ENCODE measurements around the gene MAP2K3. TPM values are rescaled to one million over a fixed set of nuclear protein-coding genes. Genes with fewer than 3 reads are reported as not detected.
A peak's percentile ranks its signal among the peaks of the same experiment; 100 is the strongest.

Gene MAP2K3
- polyA plus RNA-seq, 1 donor (not counting 4 experiments of a cell fraction or from before 2014, with no cell fraction given), result 22.4 TPM

DNA sequence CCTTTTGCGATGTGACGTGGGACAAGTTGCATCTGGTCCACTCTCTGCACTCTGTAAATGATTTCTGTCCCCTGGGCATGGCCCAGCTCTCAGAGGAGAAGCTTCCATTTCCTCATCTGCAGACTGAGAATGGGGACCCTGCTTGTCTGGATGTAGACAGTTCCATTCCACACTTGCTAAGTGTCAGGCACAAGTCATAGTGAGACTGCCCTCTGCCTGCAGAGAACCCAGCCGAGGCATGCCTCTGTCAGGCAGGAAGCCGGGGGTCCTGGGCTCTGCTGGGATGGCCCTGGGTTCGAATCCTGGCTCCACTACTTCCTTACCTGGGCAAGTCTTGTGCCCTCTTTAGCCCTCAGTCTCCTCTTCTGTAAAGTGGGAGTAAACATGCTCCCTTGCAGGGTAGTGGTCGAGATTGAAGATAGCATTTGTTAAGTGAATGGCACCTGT is 4.1 kb downstream of the MAP2K3 start:
- peaks cover 7% of the 10 kb centered on the region for H3K9me1 ChIP-seq (ENCODE audit: control insufficient read depth, extremely low read depth, insufficient read depth, low read length)
- DNase-seq (ENCODE audit: low read depth, low spot score), result no peak
- peaks cover 85% of the 10 kb centered on the region for H3K79me2 ChIP-seq (ENCODE audit: control insufficient read depth, insufficient read depth, low read length)
- no peaks in the 10 kb centered on the region for H3K27me3 ChIP-seq (ENCODE audit: control insufficient read depth, extremely low read depth, insufficient read depth, low read length)
- TF ChIP-seq CTCF (optimal IDR thresholded peaks at IDR 0.05 in 1 of 3, IDR thresholded peaks at IDR 0.05 in 1 of 3, conservative IDR thresholded peaks at IDR 0.05 in 1 of 3; ENCODE audit: extremely low read depth in 1 of 3, insufficient read depth in 2 of 3, low read length in 3 of 3), result peak in 1 of 3 experiments; percentile 55
- TF ChIP-seq EZH2 (IDR thresholded peaks at IDR 0.05; ENCODE audit: low read length), result no peak
- no peak overlapping the region for H3K4me3 ChIP-seq (ENCODE audit: control insufficient read depth in 2 of 3, extremely low read depth in 1 of 3, insufficient read depth in 2 of 3, low read depth in 1 of 3, low read length in 3 of 3)
- H3K9ac ChIP-seq (ENCODE audit: control insufficient read depth, extremely low read depth, insufficient read depth, low read length), result peak overlapping the region; percentile 60
- no peak overlapping the region for H2AFZ ChIP-seq (ENCODE audit: control insufficient read depth, low read length)
- peaks cover 10 to 13% of the 10 kb centered on the region in 2 experiments for H3K36me3 ChIP-seq (ENCODE audit: control insufficient read depth in 2 of 2, extremely low read depth in 1 of 2, insufficient read depth in 2 of 2, low read length in 2 of 2)
- H3K27ac ChIP-seq (ENCODE audit: control insufficient read depth, insufficient read depth, low read length), result peak overlapping the region; percentile 72
- H3K4me2 ChIP-seq (ENCODE audit: control insufficient read depth, extremely low read depth, insufficient read depth, low read depth, low read length), result peak overlapping the region; percentile 93
- peaks cover 43% of the 10 kb centered on the region for H3K4me1 ChIP-seq (ENCODE audit: control insufficient read depth, extremely low read depth, insufficient read depth, low read length)
- dilution Hi-C loops (cut with MboI; ENCODE audit: extremely low pct_ligation_motif_present, low sequenced_read_pairs), result no loop called here
- no peaks in the 10 kb centered on the region for H3K9me3 ChIP-seq (ENCODE audit: control insufficient read depth, low read depth, low read length)
- H4K20me1 ChIP-seq (ENCODE audit: control insufficient read depth, extremely low read depth, insufficient read depth, low read length), result peaks cover 12% of the 10 kb centered on the region
- FAIRE-seq, result no peak

- no peaks in the 10 kb centered on the region for H3K9me3 ChIP-seq (ENCODE audit: control insufficient read depth, low read depth, low read length)
- peaks cover 93% of the 10 kb centered on the region for H3K79me2 ChIP-seq (ENCODE audit: control insufficient read depth, insufficient read depth, low read length)
- TF ChIP-seq CTCF (optimal IDR thresholded peaks at IDR 0.05 in 1 of 3, IDR thresholded peaks at IDR 0.05 in 1 of 3, conservative IDR thresholded peaks at IDR 0.05 in 1 of 3; ENCODE audit: extremely low read depth in 1 of 3, insufficient read depth in 2 of 3, low read length in 3 of 3) (no peak), EZH2 (IDR thresholded peaks at IDR 0.05; ENCODE audit: low read length) (no peak)
- H3K9me1 ChIP-seq (ENCODE audit: control insufficient read depth, extremely low read depth, insufficient read depth, low read length), result peaks cover 7% of the 10 kb centered on the region
- H4K20me1 ChIP-seq (ENCODE audit: control insufficient read depth, extremely low read depth, insufficient read depth, low read length), result peaks cover 16% of the 10 kb centered on the region
- FAIRE-seq, result no peak
- no peak overlapping the region for H3K4me3 ChIP-seq (ENCODE audit: control insufficient read depth in 2 of 3, extremely low read depth in 1 of 3, insufficient read depth in 2 of 3, low read depth in 1 of 3, low read length in 3 of 3)
- dilution Hi-C loops (cut with MboI; ENCODE audit: extremely low pct_ligation_motif_present, low sequenced_read_pairs), result no loop called here
- no peak overlapping the region for H3K27ac ChIP-seq (ENCODE audit: control insufficient read depth, insufficient read depth, low read length)
- H3K9ac ChIP-seq (ENCODE audit: control insufficient read depth, extremely low read depth, insufficient read depth, low read length), result peak overlapping the region; percentile 60
- DNase-seq (ENCODE audit: low read depth, low spot score), result no peak
- peaks cover 12 to 18% of the 10 kb centered on the region in 2 experiments for H3K36me3 ChIP-seq (ENCODE audit: control insufficient read depth in 2 of 2, extremely low read depth in 1 of 2, insufficient read depth in 2 of 2, low read length in 2 of 2)
- peaks cover 38% of the 10 kb centered on the region for H3K4me1 ChIP-seq (ENCODE audit: control insufficient read depth, extremely low read depth, insufficient read depth, low read length)
- H3K4me2 ChIP-seq (ENCODE audit: control insufficient read depth, extremely low read depth, insufficient read depth, low read depth, low read length), result no peak overlapping the region
- H2AFZ ChIP-seq (ENCODE audit: control insufficient read depth, low read length), result no peak overlapping the region
- H3K27me3 ChIP-seq (ENCODE audit: control insufficient read depth, extremely low read depth, insufficient read depth, low read length), result no peaks in the 10 kb centered on the region
Observed at GRCh38 chr17:21289175-21289901, 4.8 kb downstream of the MAP2K3 start.
